DMS 273 (cell line): ENCODE measurements around the gene HAL.
A peak's percentile ranks its signal among the peaks of the same experiment; 100 is the strongest.

Experiments
- DNase-seq: peaks from one replicate; lab custom pipeline; 2025; ENCODE audit not compliant: unreplicated experiment; lab: John Stamatoyannopoulos, UW

The HAL gene

GRCh38 chr12:95942524-95943329 lies 53.4 kb downstream of the HAL start, which contains the start of gene CCDC38:
Gene CCDC38, minus strand, starts transcription at chr12:95942614. Its CDS starts 6,105 bp downstream, at chr12:95936509.
- peak; percentile 90 for DNase-seq

- peak; percentile 59 for DNase-seq
Observed at GRCh38 chr12:95942101-95942523, 54.0 kb downstream of the HAL start.

- DNase-seq = no peak
Observed at GRCh38 chr12:95940514-95940913, 55.6 kb downstream of the HAL start.
